GM06990 (cell line): ENCODE results near the gene ZFYVE9.

Experiments used
- DNase-seq: peaks from one replicate; pipeline ENCODE4 v3.0.0-alpha.2; 2011; ENCODE audit not compliant: insufficient read length; ENCODE audit errors: extremely low read depth
- H3K27me3 ChIP-seq: replicated peaks from 2 replicates; pipeline ENCODE4 v1.6.0; 2011; ENCODE audit warnings: low read length; ENCODE audit not compliant: control insufficient read depth, insufficient read depth
- H3K36me3 ChIP-seq: 2 replicates; pipeline ENCODE4 v1.5.1; 2011; ENCODE audit warnings: low read length; ENCODE audit not compliant: control insufficient read depth, insufficient read depth
- H3K4me3 ChIP-seq: replicated peaks from 2 replicates; pipeline ENCODE4 v1.5.1; 2011; ENCODE audit warnings: low read depth, mild to moderate bottlenecking, control low read depth, low read length
- CTCF ChIP-seq: IDR thresholded peaks from 2 replicates; pipeline ENCODE4 v1.5.1; 2011; ENCODE audit warnings: low read length, control low read depth, mild to moderate bottlenecking, inconsistent platforms; ENCODE audit not compliant: insufficient read depth, poor library complexity, severe bottlenecking

The ZFYVE9 gene

GRCh38 chr1:52393174-52393573 is 251.3 kb downstream of the ZFYVE9 start:
- H3K4me3 ChIP-seq, result no peak overlapping the region
- no peak for TF ChIP-seq CTCF
- no peak for DNase-seq
- peaks cover 8% of the 10 kb centered on the region for H3K36me3 ChIP-seq
- no peaks in the 10 kb centered on the region for H3K27me3 ChIP-seq
